ENCODE measurements around the gene TULP4.
"Not testable (repeated sequence)": the region's sequence is repeated elsewhere in the genome, so short reads cannot be mapped to it uniquely, and the experiment has no call there.

Gene TULP4

GRCh38 chr6:158552796-158553138 is 240.5 kb downstream of the TULP4 start:
- no peak for DNase-seq (ENCODE audit: low read depth, low spot score)
- no peak for TF ChIP-seq ZNF274 (IDR thresholded peaks at IDR 0.05; ENCODE audit: low read depth, low read length)
- TF ChIP-seq SUZ12 (IDR thresholded peaks at IDR 0.05; ENCODE audit: extremely low read depth, insufficient read depth, insufficient read length): no peak
- no peak for TF ChIP-seq YY1 (IDR thresholded peaks at IDR 0.05; ENCODE audit: insufficient read depth, insufficient read length)
- H3K4me3 ChIP-seq (ENCODE audit: insufficient read length, low read depth): no peak overlapping the region
- no peak overlapping the region for H3K9ac ChIP-seq (ENCODE audit: insufficient read length, low read depth)
- no peaks in the 10 kb centered on the region for H3K4me1 ChIP-seq (ENCODE audit: insufficient read depth, insufficient read length)
- H3K27me3 ChIP-seq (ENCODE audit: insufficient read depth, insufficient read length): no peaks in the 10 kb centered on the region
- no peaks in the 10 kb centered on the region for H3K9me3 ChIP-seq (ENCODE audit: insufficient read depth, low read length)
- H3K36me3 ChIP-seq (ENCODE audit: insufficient read depth, insufficient read length, low read length): no peaks in the 10 kb centered on the region

- no peaks in the 10 kb centered on the region for H3K36me3 ChIP-seq (ENCODE audit: insufficient read depth, insufficient read length, low read length)
- H3K4me1 ChIP-seq (ENCODE audit: insufficient read depth, insufficient read length): no peaks in the 10 kb centered on the region
Observed at GRCh38 chr6:158554611-158555361, 242.5 kb downstream of the TULP4 start.

GRCh38 chr6:158556113-158556512 is 243.8 kb downstream of the TULP4 start:
- Histone ChIP-seq H3K36me3 (ENCODE audit: insufficient read depth, insufficient read length, low read length) (peaks cover 2% of the 10 kb centered on the region), H3K27me3 (ENCODE audit: insufficient read depth, insufficient read length) (no peaks in the 10 kb centered on the region), H3K4me1 (ENCODE audit: insufficient read depth, insufficient read length) (peaks cover under 1% of the 10 kb centered on the region), H3K9me3 (ENCODE audit: insufficient read depth, low read length) (no peaks in the 10 kb centered on the region), H3K9ac (ENCODE audit: insufficient read length, low read depth) (no peak overlapping the region), H3K4me3 (ENCODE audit: insufficient read length, low read depth) (no peak overlapping the region)
- TF ChIP-seq ZNF274 (IDR thresholded peaks at IDR 0.05; ENCODE audit: low read depth, low read length): no peak
- TF ChIP-seq YY1 (IDR thresholded peaks at IDR 0.05; ENCODE audit: insufficient read depth, insufficient read length): no peak
- no peak for TF ChIP-seq SUZ12 (IDR thresholded peaks at IDR 0.05; ENCODE audit: extremely low read depth, insufficient read depth, insufficient read length)
- no peak for DNase-seq (ENCODE audit: low read depth, low spot score)

More at GRCh38 chr6:158554611-158555361, 242.5 kb downstream of the TULP4 start:
- no peak for DNase-seq (ENCODE audit: low read depth, low spot score)
- no peaks in the 10 kb centered on the region for H3K9me3 ChIP-seq (ENCODE audit: insufficient read depth, low read length)
- no peaks in the 10 kb centered on the region for H3K27me3 ChIP-seq (ENCODE audit: insufficient read depth, insufficient read length)
- TF ChIP-seq YY1 (IDR thresholded peaks at IDR 0.05; ENCODE audit: insufficient read depth, insufficient read length) (no peak), SUZ12 (IDR thresholded peaks at IDR 0.05; ENCODE audit: extremely low read depth, insufficient read depth, insufficient read length) (no peak), ZNF274 (IDR thresholded peaks at IDR 0.05; ENCODE audit: low read depth, low read length) (no peak)
- no peak overlapping the region for H3K4me3 ChIP-seq (ENCODE audit: insufficient read length, low read depth)
- H3K9ac ChIP-seq (ENCODE audit: insufficient read length, low read depth): no peak overlapping the region

GRCh38 chr6:158557110-158557509 is 244.8 kb downstream of the TULP4 start:
- not testable (repeated sequence) for H3K27me3 ChIP-seq (ENCODE audit: insufficient read depth, insufficient read length); DNase-seq (ENCODE audit: low read depth, low spot score); H3K4me3 ChIP-seq (ENCODE audit: insufficient read length, low read depth); H3K4me1 ChIP-seq (ENCODE audit: insufficient read depth, insufficient read length); H3K9ac ChIP-seq (ENCODE audit: insufficient read length, low read depth); H3K9me3 ChIP-seq (ENCODE audit: insufficient read depth, low read length); H3K36me3 ChIP-seq (ENCODE audit: insufficient read depth, insufficient read length, low read length)

GRCh38 chr6:158557927-158558326 is 245.7 kb downstream of the TULP4 start:
- Histone ChIP-seq H3K27me3 (ENCODE audit: insufficient read depth, insufficient read length) (no peaks in the 10 kb centered on the region), H3K9ac (ENCODE audit: insufficient read length, low read depth) (no peak overlapping the region), H3K36me3 (ENCODE audit: insufficient read depth, insufficient read length, low read length) (peaks cover 16% of the 10 kb centered on the region), H3K9me3 (ENCODE audit: insufficient read depth, low read length) (no peaks in the 10 kb centered on the region), H3K4me1 (ENCODE audit: insufficient read depth, insufficient read length) (peaks cover 6% of the 10 kb centered on the region), H3K4me3 (ENCODE audit: insufficient read length, low read depth) (no peak overlapping the region)
- no peak for DNase-seq (ENCODE audit: low read depth, low spot score)
- TF ChIP-seq SUZ12 (IDR thresholded peaks at IDR 0.05; ENCODE audit: extremely low read depth, insufficient read depth, insufficient read length) (no peak), ZNF274 (IDR thresholded peaks at IDR 0.05; ENCODE audit: low read depth, low read length) (no peak), YY1 (IDR thresholded peaks at IDR 0.05; ENCODE audit: insufficient read depth, insufficient read length) (no peak)

- DNase-seq (ENCODE audit: low read depth, low spot score): no peak
- H3K4me3 ChIP-seq (ENCODE audit: insufficient read length, low read depth): no peak overlapping the region
- peak overlapping the region; percentile 84 for H3K9ac ChIP-seq (ENCODE audit: insufficient read length, low read depth)
- no peaks in the 10 kb centered on the region for H3K27me3 ChIP-seq (ENCODE audit: insufficient read depth, insufficient read length)
- no peaks in the 10 kb centered on the region for H3K9me3 ChIP-seq (ENCODE audit: insufficient read depth, low read length)
- H3K36me3 ChIP-seq (ENCODE audit: insufficient read depth, insufficient read length, low read length): peaks cover 17% of the 10 kb centered on the region
- TF ChIP-seq SUZ12 (IDR thresholded peaks at IDR 0.05; ENCODE audit: extremely low read depth, insufficient read depth, insufficient read length): no peak
- TF ChIP-seq YY1 (IDR thresholded peaks at IDR 0.05; ENCODE audit: insufficient read depth, insufficient read length): no peak
- TF ChIP-seq ZNF274 (IDR thresholded peaks at IDR 0.05; ENCODE audit: low read depth, low read length): no peak
- H3K4me1 ChIP-seq (ENCODE audit: insufficient read depth, insufficient read length): peaks cover 6% of the 10 kb centered on the region
Observed at GRCh38 chr6:158558415-158559306, 246.4 kb downstream of the TULP4 start.

GRCh38 chr6:158559338-158559894 is 247.2 kb downstream of the TULP4 start:
- no peaks in the 10 kb centered on the region for H3K27me3 ChIP-seq (ENCODE audit: insufficient read depth, insufficient read length)
- H3K4me3 ChIP-seq (ENCODE audit: insufficient read length, low read depth): peak overlapping the region; percentile 63
- peak overlapping the region; percentile 84 for H3K9ac ChIP-seq (ENCODE audit: insufficient read length, low read depth)
- H3K4me1 ChIP-seq (ENCODE audit: insufficient read depth, insufficient read length): peaks cover 6% of the 10 kb centered on the region
- H3K9me3 ChIP-seq (ENCODE audit: insufficient read depth, low read length): no peaks in the 10 kb centered on the region
- TF ChIP-seq YY1 (IDR thresholded peaks at IDR 0.05; ENCODE audit: insufficient read depth, insufficient read length): no peak
- no peak for TF ChIP-seq SUZ12 (IDR thresholded peaks at IDR 0.05; ENCODE audit: extremely low read depth, insufficient read depth, insufficient read length)
- TF ChIP-seq ZNF274 (IDR thresholded peaks at IDR 0.05; ENCODE audit: low read depth, low read length): no peak
- DNase-seq (ENCODE audit: low read depth, low spot score): no peak
- H3K36me3 ChIP-seq (ENCODE audit: insufficient read depth, insufficient read length, low read length): peaks cover 22% of the 10 kb centered on the region

All from NT2/D1 (cell line).